Heart right ventricle (tissue), 16 donors: ENCODE results near the gene SMCR8. TPM values are rescaled to one million over a fixed set of nuclear protein-coding genes. Genes with fewer than 3 reads are reported as not detected.
"Not testable (repeated sequence)": the region's sequence is repeated elsewhere in the genome, so short reads cannot be mapped to it uniquely, and the experiment has no call there.

ENCODE experiments used
- ATAC-seq, 8 donors: fragments of 200-7000 bp; cut with Tn5 transposase; one replicate each; pipeline ENCODE4 v1.9.1; 2020; ENCODE audit warnings: mild to moderate bottlenecking in 8 of 8, moderate library complexity in 8 of 8, moderate number of reproducible peaks in 1 of 8
- DNase-seq, 2 donors: peaks; one replicate each; pipeline ENCODE4 v3.0.0-alpha.2; 2020
- H3K27ac ChIP-seq, 10 donors: fragments of 200-600 bp; sonication (generic) in 2 of 10; one replicate each; pipeline versions ENCODE4 v1.5.0 to v1.8.0; 2020 to 2022; ENCODE audit warnings: mild to moderate bottlenecking in 3 of 10
- H3K27me3 ChIP-seq, 7 donors: fragments of 200-600 bp; one replicate each; pipeline ENCODE4 v1.8.0; 2021 to 2022; ENCODE audit warnings: mild to moderate bottlenecking in 2 of 7
- H3K36me3 ChIP-seq, 9 donors: fragments of 200-600 bp; sonication (generic) in 1 of 9; one replicate each; pipeline versions ENCODE4 v1.5.0 to v1.8.0; 2020 to 2022; ENCODE audit warnings: mild to moderate bottlenecking in 2 of 9
- H3K4me1 ChIP-seq, 9 donors: fragments of 200-600 bp; sonication (generic) in 1 of 9; one replicate each; pipeline versions ENCODE4 v1.5.0 to v1.8.0; 2020 to 2022; ENCODE audit warnings: mild to moderate bottlenecking in 4 of 9
- H3K4me3 ChIP-seq, 10 donors: fragments of 200-600 bp; sonication (generic) in 2 of 10; one replicate each; pipeline versions ENCODE4 v1.5.0 to v1.8.0; 2020 to 2022; ENCODE audit warnings: mild to moderate bottlenecking in 7 of 10, moderate library complexity in 2 of 10
- H3K9me3 ChIP-seq, 11 donors: fragments of 200-600 bp in 10 of 11; sonication (generic) in 2 of 11; one replicate each; pipeline versions ENCODE4 v1.5.0 to v1.8.0; 2013 to 2022; ENCODE audit warnings: mild to moderate bottlenecking in 2 of 11, control low read depth in 1 of 11, moderate library complexity in 1 of 11
- CTCF ChIP-seq, 9 donors: fragments of 200-600 bp; sonication (generic) in 2 of 9; IDR thresholded peaks; one replicate each; pipeline versions ENCODE4 v1.5.0 to v1.8.0; 2021 to 2022; ENCODE audit warnings: antibody characterized with exemption in 9 of 9, mild to moderate bottlenecking in 5 of 9, moderate library complexity in 1 of 9
- WGBS, 2 donors: extraction: QIAGEN DNeasy Blood & Tissue Kit; methylation state at CpG; one replicate each; pipeline ENCODE4 v1.1.7; 2013; ENCODE audit warnings: inconsistent platforms in 1 of 2; 5-methylcytosine and 5-hydroxymethylcytosine counted together
- intact Hi-C, 10 donors: fragments of 100-400 bp; cut with DNase I; formaldehyde crosslinking; loops; one replicate each; pipeline versions ENCODE4 v1.11.1 to v1.14.2; 2022
- polyA plus RNA-seq, 2 donors: library from polyadenylated mRNA; stranded (reverse); fragments of 200-250 nt; gene quantifications; one replicate each; pipeline ENCODE4 v1.2.3, GENCODE V29; 2013
- total RNA-seq, 10 donors: library from RNA; stranded (reverse); fragmentation: NEBNext Ultra II Directional in 3 of 10; extraction: Animal tissue kit (Norgen Biotek cat#: 25700) in 3 of 10; gene quantifications; one replicate each; pipeline versions ENCODE4 v1.2.1 to v1.2.4, GENCODE V29; 2021 to 2023
- donor health status: Arrhythmogenic right ventricular cardiomyopathy.
- donor health status: ischemic (EF 13 %, LVEDD 7.1; RV severe dilation, severe dysfunction).
- donor health status: healthy with polysubstance abuse.
- donor health status: DM: no; HTN: yes; CAD: no.
- donor health status: DM: no; HTN: no; CAD: no.
- donor health status: ischemic (EF 25% LVEDD 6.9; RV normal size, moderate dysfunction).
- donor health status: ischemic (EF 25% LVEDD 5.7; RV mildly dilated, moderate dysfunction).
- donor health status: healthy.
- donor health status: DM: yes; HTN: yes; CAD: no.
- donor health status: Ischemic cardiomyopathy.
- donor health status: ischemic (EF 35%, LVEDD 5.7; RV mildly dilated, moderate dysfunction).
- donor health status: nonischemic (EF 11% LVEDD 7.7; RV severe dilation, severe dysfunction).
- donor health status: DM: yes; HTN: yes; CAD: no.
- donor health status: PGD.
- donor health status: ischemic (EF 29% LVEDD 5.4; RV normal size, mild dysfunction).
- donor health status: nonischemic (EF 23%, LVEDD 6.1; RV moderate dilation, normal function).

Gene SMCR8
- total and polyA plus RNA-seq, 12 donors = 2.1 to 15.7 (median 11.6) TPM

GRCh38 chr17:18331879-18332278 lies 16.8 kb downstream of the SMCR8 start:
- H3K27ac ChIP-seq = no peak overlapping the region
- DNase-seq (no peak), ATAC-seq (no peak)
- H3K9me3 ChIP-seq = no peaks in the 10 kb centered on the region
- intact Hi-C loops = no loop called here
- H3K4me1 ChIP-seq = no peaks in the 10 kb centered on the region
- peaks cover 0 to 98% (median 3%) of the 10 kb centered on the region in 9 donors for H3K36me3 ChIP-seq
- WGBS, 2 donors = 90% methylated on average over 9 of the region's 9 CpGs
- H3K4me3 ChIP-seq = no peak overlapping the region
- TF ChIP-seq CTCF (IDR thresholded peaks at IDR 0.05) = no peak
- no peaks in the 10 kb centered on the region for H3K27me3 ChIP-seq

GRCh38 chr17:18332909-18333489 lies 17.9 kb downstream of the SMCR8 start:
- ATAC-seq (peak in 1 of 8 donors; percentile 19), DNase-seq (no peak)
- intact Hi-C loops = no loop called here
- WGBS, 2 donors = 92 to 96% methylated on average over 4 of the region's 4 CpGs
- H3K4me1 ChIP-seq = no peaks in the 10 kb centered on the region
- no peaks in the 10 kb centered on the region for H3K9me3 ChIP-seq
- peaks cover 0 to 90% (median 3%) of the 10 kb centered on the region in 9 donors for H3K36me3 ChIP-seq
- TF ChIP-seq CTCF (IDR thresholded peaks at IDR 0.05) = no peak
- H3K27me3 ChIP-seq = no peaks in the 10 kb centered on the region
- no peak overlapping the region for H3K27ac ChIP-seq
- H3K4me3 ChIP-seq = no peak overlapping the region

- H3K4me3 ChIP-seq, H3K27ac ChIP-seq, H3K9me3 ChIP-seq, ATAC-seq, intact Hi-C loops, H3K4me1 ChIP-seq, DNase-seq, H3K27me3 ChIP-seq: not testable (repeated sequence)
- 97 to 99% methylated on average over 19 to 25 of the region's 25 CpGs for WGBS, 2 donors
- peaks cover 0 to 80% (median 0%) of the 10 kb centered on the region in 9 donors for H3K36me3 ChIP-seq
Observed at GRCh38 chr17:18338158-18338557, 23.1 kb downstream of the SMCR8 start.

GRCh38 chr17:18339933-18340332 lies 24.8 kb downstream of the SMCR8 start:
- WGBS, 2 donors = 97 to 99% methylated on average over 13 of the region's 13 CpGs
- intact Hi-C loops = no loop called here
- H3K36me3 ChIP-seq = peaks cover 0 to 82% (median 0%) of the 10 kb centered on the region in 9 donors

More at GRCh38 chr17:18339933-18340332, 24.8 kb downstream of the SMCR8 start:
- Histone ChIP-seq H3K4me1 (no peaks in the 10 kb centered on the region), H3K27me3 (no peaks in the 10 kb centered on the region), H3K4me3 (no peak overlapping the region), H3K27ac (no peak overlapping the region), H3K9me3 (no peaks in the 10 kb centered on the region)
- ATAC-seq = no peak
- DNase-seq = no peak
- no peak for TF ChIP-seq CTCF (IDR thresholded peaks at IDR 0.05)
